Duodenal mucosa (tissue), 2 donors: ENCODE data around the gene DOCK7.

ENCODE experiments used
- H3K27ac ChIP-seq: one replicate; pipeline ENCODE4 v1.7.0; 2013; ENCODE audit warnings: low read depth, low read length
- H3K27me3 ChIP-seq, 2 donors: one replicate each; pipeline ENCODE4 v1.7.0; 2013; ENCODE audit warnings: low read length in 2 of 2, control low read depth in 1 of 2; ENCODE audit not compliant: insufficient read depth in 2 of 2, control insufficient read depth in 1 of 2
- H3K36me3 ChIP-seq, 2 donors: one replicate each; pipeline ENCODE4 v1.7.0; 2013; ENCODE audit warnings: low read length in 2 of 2, control low read depth in 1 of 2; ENCODE audit not compliant: insufficient read depth in 2 of 2, control insufficient read depth in 1 of 2
- H3K4me1 ChIP-seq, 2 donors: one replicate each; pipeline ENCODE4 v1.7.0; 2013; ENCODE audit warnings: low read length in 2 of 2, control low read depth in 1 of 2; ENCODE audit not compliant: insufficient read depth in 2 of 2, control insufficient read depth in 1 of 2
- H3K4me3 ChIP-seq, 2 donors: one replicate each; pipeline ENCODE4 v1.7.0; 2013; ENCODE audit warnings: low read length in 2 of 2, low read depth in 1 of 2
- H3K9ac ChIP-seq, 2 donors: one replicate each; pipeline ENCODE4 v1.7.0; 2013; ENCODE audit warnings: low read length in 2 of 2, low read depth in 1 of 2
- H3K9me3 ChIP-seq, 2 donors: one replicate each; pipeline ENCODE4 v1.7.0; 2013; ENCODE audit warnings: low read length in 2 of 2, control low read depth in 1 of 2; ENCODE audit not compliant: control insufficient read depth in 1 of 2

Gene DOCK7

DNA sequence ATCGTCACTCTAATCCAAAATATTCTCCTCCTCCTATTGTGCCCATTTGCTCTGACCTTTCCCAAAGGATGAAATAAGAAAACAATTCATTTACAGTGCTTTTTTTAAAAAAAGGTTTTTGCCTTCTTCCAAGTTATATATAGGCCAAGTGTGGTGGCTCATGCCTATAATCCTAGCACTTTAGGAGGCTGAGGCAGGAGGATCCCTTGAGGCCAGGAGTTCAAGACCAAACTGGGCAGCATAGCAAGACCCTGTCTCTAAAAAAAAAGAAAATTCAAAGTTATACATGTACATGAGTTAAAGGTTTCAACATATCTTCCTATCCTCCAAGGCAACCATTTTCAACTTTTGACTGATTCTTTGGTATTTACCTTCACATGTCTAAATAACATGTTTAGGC lies 261.4 kb downstream of the DOCK7 start:
- Histone ChIP-seq H3K36me3 (no peaks in the 10 kb centered on the region), H3K27ac (no peak overlapping the region), H3K27me3 (no peaks in the 10 kb centered on the region), H3K9me3 (no peaks in the 10 kb centered on the region), H3K9ac (no peak overlapping the region), H3K4me3 (no peak overlapping the region), H3K4me1 (peaks cover 0 to 5% of the 10 kb centered on the region in 2 donors)

DNA sequence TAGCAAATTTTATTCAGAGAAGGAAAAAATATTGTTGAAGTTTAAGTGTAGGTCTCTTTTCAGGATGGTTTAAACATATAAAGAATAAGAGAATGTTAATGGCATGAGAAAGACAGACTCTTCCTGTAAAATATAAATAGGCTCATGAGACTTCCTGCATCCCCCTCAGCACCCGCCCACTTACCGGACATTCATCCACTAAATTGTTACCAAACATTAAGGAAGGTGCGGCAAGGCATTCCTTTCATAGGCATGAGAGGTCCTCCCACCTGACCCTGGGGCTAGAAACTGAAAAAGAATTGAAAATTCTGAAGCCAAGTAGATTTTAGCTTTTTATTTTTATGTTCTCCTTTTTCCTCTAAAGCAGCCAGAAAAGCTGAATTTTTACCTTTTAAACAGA lies 261.9 kb downstream of the DOCK7 start:
- no peaks in the 10 kb centered on the region for H3K36me3 ChIP-seq
- H3K27ac ChIP-seq = no peak overlapping the region
- H3K9me3 ChIP-seq = no peaks in the 10 kb centered on the region
- no peaks in the 10 kb centered on the region for H3K27me3 ChIP-seq
- no peak overlapping the region for H3K9ac ChIP-seq
- H3K4me1 ChIP-seq = peaks cover 0 to 5% of the 10 kb centered on the region in 2 donors
- H3K4me3 ChIP-seq = no peak overlapping the region

- H3K27me3 ChIP-seq = no peaks in the 10 kb centered on the region
- no peak overlapping the region for H3K9ac ChIP-seq
- H3K9me3 ChIP-seq = no peaks in the 10 kb centered on the region
- no peak overlapping the region for H3K27ac ChIP-seq
- no peak overlapping the region for H3K4me3 ChIP-seq
- peaks cover 0 to 5% of the 10 kb centered on the region in 2 donors for H3K4me1 ChIP-seq
- no peaks in the 10 kb centered on the region for H3K36me3 ChIP-seq
Measured at GRCh38 chr1:62425041-62425440, 263.1 kb downstream of the DOCK7 start.

DNA sequence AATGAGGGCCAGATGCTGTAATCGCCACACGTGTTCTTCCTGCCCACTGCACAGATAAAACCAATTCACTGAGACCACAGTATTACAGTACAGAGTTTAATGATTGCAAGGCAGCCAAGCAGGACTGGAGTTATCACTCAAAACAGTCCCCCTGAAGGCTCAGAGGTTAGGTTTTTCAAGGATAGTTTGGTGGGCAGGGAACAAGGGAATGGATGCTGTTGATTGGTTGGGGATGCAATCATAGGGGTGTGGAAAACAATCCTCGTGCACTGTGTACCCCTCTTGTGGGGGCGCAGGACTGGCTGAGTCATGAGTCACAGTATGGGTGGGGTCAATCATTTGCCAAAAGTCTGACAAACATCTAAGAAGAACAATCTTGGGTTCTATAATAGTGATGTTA lies 263.8 kb downstream of the DOCK7 start:
- no peak overlapping the region for H3K4me3 ChIP-seq
- H3K9me3 ChIP-seq = no peaks in the 10 kb centered on the region
- no peaks in the 10 kb centered on the region for H3K27me3 ChIP-seq
- peaks cover 0 to 5% of the 10 kb centered on the region in 2 donors for H3K4me1 ChIP-seq
- no peaks in the 10 kb centered on the region for H3K36me3 ChIP-seq
- no peak overlapping the region for H3K27ac ChIP-seq
- no peak overlapping the region for H3K9ac ChIP-seq

DNA sequence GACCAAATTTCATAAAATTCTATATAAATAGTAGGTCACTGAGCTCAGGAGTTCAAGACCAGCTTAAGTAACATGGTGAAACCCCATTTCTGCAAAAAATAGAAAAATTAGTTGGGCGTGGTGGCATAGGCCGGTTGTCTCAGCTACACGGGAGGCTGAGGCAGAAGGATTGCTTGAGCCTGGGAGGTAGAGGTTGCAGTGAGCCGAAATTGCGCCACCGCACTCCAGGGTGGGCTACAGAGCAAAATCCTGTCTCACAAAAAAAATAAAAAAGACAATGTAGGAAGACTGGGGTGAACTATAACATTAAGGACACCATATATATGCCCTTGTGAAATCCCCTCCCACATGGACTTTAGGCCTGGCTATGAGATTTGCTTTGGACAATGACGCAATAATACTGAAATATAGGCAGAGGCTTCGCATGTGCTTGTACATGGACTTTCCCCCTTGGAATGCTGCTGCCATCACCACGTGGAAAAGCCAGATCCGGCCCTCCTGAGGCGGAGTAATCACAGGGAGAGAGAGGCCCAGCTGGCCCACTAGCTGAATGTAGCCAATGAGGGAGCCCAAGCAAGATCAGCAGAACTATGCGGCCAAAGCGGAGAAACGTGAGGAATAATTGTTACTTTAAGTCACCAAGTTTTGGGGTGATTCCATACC lies 264.5 kb downstream of the DOCK7 start:
- H3K4me3 ChIP-seq = no peak overlapping the region
- H3K4me1 ChIP-seq = peaks cover 0 to 5% of the 10 kb centered on the region in 2 donors
- no peaks in the 10 kb centered on the region for H3K27me3 ChIP-seq
- no peak overlapping the region for H3K27ac ChIP-seq
- no peak overlapping the region for H3K9ac ChIP-seq
- H3K9me3 ChIP-seq = no peaks in the 10 kb centered on the region
- no peaks in the 10 kb centered on the region for H3K36me3 ChIP-seq

GRCh38 chr1:62420214-62420613 lies 268.0 kb downstream of the DOCK7 start:
- H3K9me3 ChIP-seq = no peaks in the 10 kb centered on the region
- no peaks in the 10 kb centered on the region for H3K36me3 ChIP-seq
- H3K27me3 ChIP-seq = no peaks in the 10 kb centered on the region
- H3K9ac ChIP-seq = no peak overlapping the region
- H3K4me3 ChIP-seq = no peak overlapping the region
- peaks cover 0 to 5% of the 10 kb centered on the region in 2 donors for H3K4me1 ChIP-seq
- H3K27ac ChIP-seq = no peak overlapping the region

DNA sequence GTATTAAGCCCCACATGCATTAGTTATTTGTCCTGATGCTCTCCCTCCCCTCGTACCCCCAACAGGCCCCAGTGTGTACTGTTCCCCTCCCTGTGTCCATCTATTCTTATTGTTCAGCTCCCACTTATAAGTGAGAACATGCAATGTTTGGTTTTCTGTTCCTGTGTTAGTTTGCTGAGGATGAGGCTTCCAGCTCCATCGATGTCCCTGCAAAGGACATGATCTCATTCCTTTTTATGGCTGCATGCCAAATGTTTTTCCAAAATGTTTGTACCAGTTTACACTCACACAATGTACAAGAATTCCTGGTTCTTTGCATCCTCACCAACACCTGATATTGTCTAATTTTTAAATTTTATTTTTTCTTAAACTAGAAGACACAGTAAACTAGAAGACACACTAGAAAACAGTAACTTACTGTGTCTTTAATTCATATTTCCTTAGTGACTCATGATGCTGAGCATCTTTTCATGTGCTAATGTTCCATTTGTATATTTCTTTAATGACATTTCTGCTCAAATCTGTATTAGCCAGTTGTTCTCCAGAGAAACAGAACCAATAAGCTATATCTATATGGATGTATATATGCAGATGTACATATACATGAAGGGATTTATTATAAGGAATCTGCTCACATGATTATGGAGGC lies 270.7 kb downstream of the DOCK7 start:
- H3K9me3 ChIP-seq = no peaks in the 10 kb centered on the region
- H3K4me3 ChIP-seq = no peak overlapping the region
- no peak overlapping the region for H3K9ac ChIP-seq
- no peaks in the 10 kb centered on the region for H3K27me3 ChIP-seq
- no peaks in the 10 kb centered on the region for H3K4me1 ChIP-seq
- H3K27ac ChIP-seq = no peak overlapping the region
- H3K36me3 ChIP-seq = no peaks in the 10 kb centered on the region

DNA sequence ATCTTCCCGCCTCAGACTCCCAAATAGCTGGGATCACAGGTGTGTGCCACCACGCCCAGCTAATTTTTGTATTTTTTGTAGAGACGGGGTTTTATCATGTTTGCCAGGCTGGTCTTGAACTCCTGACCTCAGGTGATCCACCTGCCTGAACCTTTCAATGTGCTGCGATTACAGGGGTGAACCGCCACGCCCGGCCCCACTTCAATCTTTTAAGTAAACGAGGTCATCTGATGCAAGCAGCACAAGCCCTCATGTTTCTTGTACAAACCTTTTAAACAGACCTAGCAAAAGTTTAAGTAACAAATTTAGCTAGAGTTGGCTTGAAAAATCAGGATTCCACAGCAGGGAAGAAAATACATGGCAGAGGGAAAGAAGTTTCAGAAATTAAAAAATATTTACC lies 272.5 kb downstream of the DOCK7 start:
- Histone ChIP-seq H3K4me3 (no peak overlapping the region), H3K9ac (no peak overlapping the region), H3K27me3 (no peaks in the 10 kb centered on the region), H3K9me3 (no peaks in the 10 kb centered on the region), H3K4me1 (no peaks in the 10 kb centered on the region), H3K27ac (no peak overlapping the region), H3K36me3 (no peaks in the 10 kb centered on the region)

GRCh38 chr1:62407398-62408009 lies 280.7 kb downstream of the DOCK7 start:
- Histone ChIP-seq H3K4me3 (no peak overlapping the region), H3K9me3 (no peaks in the 10 kb centered on the region), H3K27ac (no peak overlapping the region), H3K4me1 (no peaks in the 10 kb centered on the region), H3K36me3 (no peaks in the 10 kb centered on the region), H3K27me3 (no peaks in the 10 kb centered on the region), H3K9ac (no peak overlapping the region)

DNA sequence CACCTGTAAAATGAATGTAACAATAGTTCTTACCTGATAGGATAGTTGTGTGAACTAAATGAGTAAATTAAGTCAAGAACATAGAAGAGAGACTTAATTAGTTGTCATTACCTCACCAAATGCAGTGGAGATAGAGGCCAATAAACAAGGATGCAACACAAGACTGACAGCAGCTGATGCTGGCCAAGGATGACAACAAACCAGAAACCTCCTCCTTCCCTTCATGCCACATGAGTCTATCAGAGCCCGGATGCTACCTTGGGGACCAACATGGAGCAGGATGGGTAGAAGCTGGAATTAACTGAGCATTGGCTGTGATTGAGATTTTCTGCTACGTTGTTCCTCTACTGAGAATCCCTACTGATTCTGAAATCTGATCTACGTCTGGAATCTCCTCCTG lies 281.6 kb downstream of the DOCK7 start:
- Histone ChIP-seq H3K9me3 (no peaks in the 10 kb centered on the region), H3K4me3 (no peak overlapping the region), H3K27me3 (no peaks in the 10 kb centered on the region), H3K4me1 (no peaks in the 10 kb centered on the region), H3K9ac (no peak overlapping the region), H3K36me3 (no peaks in the 10 kb centered on the region), H3K27ac (no peak overlapping the region)
